Stimulated activated CD4-positive, alpha-beta T cell treated with anti-CD3 and anti-CD28 coated beads, Interleukin-1b, Interleukin-23, amount 100 ng/mL, for 24 hours (primary cell): ENCODE measurements around the gene COG5.

Experiments
- DNase-seq, 4 experiments: peaks; one replicate each; pipeline ENCODE4 v3.0.0-alpha.2; 2020; ENCODE audit warnings: low read depth in 4 of 4, low spot score in 1 of 4

Gene COG5

GRCh38 chr7:107338080-107338479 is 225.6 kb downstream of the COG5 start:
- DNase-seq = no peak

- no peak for DNase-seq
Observed at GRCh38 chr7:107332488-107333269, 231.0 kb downstream of the COG5 start.

GRCh38 chr7:107330478-107330877 is 233.2 kb downstream of the COG5 start:
- DNase-seq = no peak

- no peak for DNase-seq
Observed at GRCh38 chr7:107327986-107328569, 235.6 kb downstream of the COG5 start.

GRCh38 chr7:107326061-107326460 is 237.7 kb downstream of the COG5 start:
- no peak for DNase-seq

- DNase-seq = no peak
Observed at GRCh38 chr7:107322015-107322414, 241.7 kb downstream of the COG5 start.

- no peak for DNase-seq
Observed at GRCh38 chr7:107321611-107322010, 242.1 kb downstream of the COG5 start.

GRCh38 chr7:107319724-107320228 is 243.9 kb downstream of the COG5 start:
- no peak for DNase-seq

- DNase-seq = no peak
Observed at GRCh38 chr7:107318523-107319160, 245.1 kb downstream of the COG5 start.

GRCh38 chr7:107315716-107316220 is 248.0 kb downstream of the COG5 start:
- DNase-seq = no peak

- DNase-seq = no peak
Observed at GRCh38 chr7:107313355-107313754, 250.4 kb downstream of the COG5 start.

GRCh38 chr7:107312418-107312817 is 251.3 kb downstream of the COG5 start:
- no peak for DNase-seq

GRCh38 chr7:107309296-107309695 is 254.4 kb downstream of the COG5 start:
- no peak for DNase-seq

- DNase-seq = no peak
Observed at GRCh38 chr7:107304636-107305035, 259.1 kb downstream of the COG5 start.

GRCh38 chr7:107304063-107304462 is 259.7 kb downstream of the COG5 start:
- no peak for DNase-seq

GRCh38 chr7:107302250-107302847 is 261.4 kb downstream of the COG5 start:
- no peak for DNase-seq

- no peak for DNase-seq
Observed at GRCh38 chr7:107294182-107294581, 269.5 kb downstream of the COG5 start.

GRCh38 chr7:107292591-107292990 is 271.1 kb downstream of the COG5 start:
- no peak for DNase-seq

GRCh38 chr7:107291434-107291833 is 272.3 kb downstream of the COG5 start:
- DNase-seq = no peak

GRCh38 chr7:107286751-107287621 is 276.7 kb downstream of the COG5 start:
- DNase-seq = no peak
